SU-DHL-6 (cell line): Measurements from ENCODE around the gene CXCL3.

Source experiments
- H2AFZ ChIP-seq: fragments of 200-600 bp; sonication (generic); 2 replicates; pipeline ENCODE4 v1.6.1; 2014; ENCODE audit warnings: low read depth, mild to moderate bottlenecking, moderate library complexity, mixed read lengths, antibody characterized with exemption, low read length; ENCODE audit not compliant: severe bottlenecking
- H3F3A ChIP-seq: fragments of 200-600 bp; shearing (Covaris generic); 2 replicates; pipeline ENCODE4 v1.6.0; 2016; ENCODE audit warnings: antibody characterized with exemption, mild to moderate bottlenecking; ENCODE audit not compliant: insufficient read depth
- H3K27ac ChIP-seq: fragments of 200-600 bp; sonication (generic); 2 replicates; pipeline ENCODE4 v1.5.1; 2016; ENCODE audit warnings: low read depth, mild to moderate bottlenecking, low read length, moderate library complexity, mixed read lengths
- H3K27me3 ChIP-seq: fragments of 200-600 bp; sonication (generic), shearing (Covaris generic); 2 replicates; pipeline ENCODE4 v1.6.0; 2014; ENCODE audit warnings: mild to moderate bottlenecking, low read length
- H3K36me3 ChIP-seq: fragments of 200-600 bp; sonication (generic); 2 replicates; pipeline ENCODE4 v1.6.1; 2014; ENCODE audit warnings: mild to moderate bottlenecking, low read length, mixed read lengths
- H3K4me2 ChIP-seq: fragments of 300-600, 200-600 bp; shearing (Covaris generic), sonication (generic); 2 replicates; pipeline ENCODE4 v1.6.0; 2014; ENCODE audit warnings: low read length, low read depth, mild to moderate bottlenecking; ENCODE audit not compliant: poor library complexity, severe bottlenecking
- H3K4me3 ChIP-seq: fragments of 200-600 bp; sonication (generic); 2 replicates; pipeline ENCODE4 v1.5.1; 2014; ENCODE audit warnings: antibody characterized with exemption, low read length, mild to moderate bottlenecking, mixed read lengths; ENCODE audit not compliant: insufficient read depth, poor library complexity, severe bottlenecking
- H3K79me2 ChIP-seq: fragments of 200-600 bp; sonication (generic); 2 replicates; pipeline ENCODE4 v1.6.1; 2014; ENCODE audit warnings: mild to moderate bottlenecking, low read length, moderate library complexity; ENCODE audit not compliant: insufficient read depth
- H3K9ac ChIP-seq: fragments of 200-600 bp; sonication (generic); 2 replicates; pipeline ENCODE4 v1.7.0; 2014; ENCODE audit warnings: mild to moderate bottlenecking, low read length
- H3K9me2 ChIP-seq: fragments of 200-600 bp; sonication (generic); replicated peaks from 2 replicates; pipeline ENCODE4 v1.6.1; 2014; ENCODE audit warnings: low read length; ENCODE audit not compliant: insufficient read depth
- H3K9me3 ChIP-seq: fragments of 200-600 bp; sonication (generic); 2 replicates; pipeline ENCODE4 v1.6.1; 2014; ENCODE audit warnings: low read length, mixed read lengths; ENCODE audit not compliant: insufficient read depth
- H4K20me1 ChIP-seq: fragments of 200-600 bp; sonication (generic); 2 replicates; pipeline ENCODE4 v1.6.1; 2014; ENCODE audit warnings: low read depth, mild to moderate bottlenecking, antibody characterized with exemption, low read length, moderate library complexity, mixed read lengths
- CTCF ChIP-seq: fragments of 200-600 bp; sonication (generic); IDR thresholded peaks from one replicate; pipeline ENCODE4 v1.5.1; 2017; ENCODE audit warnings: antibody characterized with exemption, mild to moderate bottlenecking, low read length, moderate library complexity; ENCODE audit not compliant: insufficient read depth, poor library complexity, severe bottlenecking
- EZH2phosphoT487 ChIP-seq: fragments of 200-600 bp; sonication (generic), shearing (Covaris generic); conservative IDR thresholded peaks from 2 replicates; pipeline ENCODE4 v1.6.1; 2018; ENCODE audit warnings: mild to moderate bottlenecking, antibody characterized with exemption, low read length, moderate library complexity, mixed read lengths

Gene CXCL3

DNA sequence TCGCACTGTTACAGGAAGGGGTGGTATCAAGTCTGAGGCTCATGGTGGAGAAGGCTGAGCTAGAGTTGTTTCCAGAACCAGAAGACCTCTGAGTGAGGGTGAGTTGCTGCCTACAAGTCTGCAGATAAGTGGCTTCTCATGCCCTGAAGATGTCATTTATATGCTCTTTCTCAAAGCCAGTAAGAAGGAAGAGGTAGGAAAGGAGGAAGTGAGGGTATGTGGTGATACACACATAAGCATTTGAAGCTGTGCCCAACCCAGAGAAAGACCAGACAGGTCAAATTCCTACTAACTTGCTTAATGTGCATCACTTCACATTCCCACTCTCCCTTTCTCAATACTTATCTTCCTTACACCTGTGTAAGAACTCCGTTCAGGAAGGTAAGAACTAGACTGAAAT, 50.4 kb downstream of the CXCL3 start, which contains the start of gene PPBP:
Gene PPBP (minus strand): TSS at position 130 of the 400 bp plus-strand sequence. CDS start 87 bp downstream, at position 43.
- H3K9ac ChIP-seq = no peak within 1 kb of the TSS
- H3K79me2 ChIP-seq = no peaks in the 10 kb centered on the region
- no peaks in the 10 kb centered on the region for H3K9me3 ChIP-seq
- TF ChIP-seq CTCF = no peak
- no peak for TF ChIP-seq EZH2phosphoT487
- H3F3A ChIP-seq = no peaks in the 10 kb centered on the region
- no peaks in the 10 kb centered on the region for H3K36me3 ChIP-seq
- H3K4me3 ChIP-seq = no peak within 1 kb of the TSS
- H4K20me1 ChIP-seq = no peaks in the 10 kb centered on the region
- no peaks in the 10 kb centered on the region for H3K27me3 ChIP-seq
- H3K4me2 ChIP-seq = no peak within 1 kb of the TSS
- H3K9me2 ChIP-seq = no peaks in the 10 kb centered on the region
- no peak within 1 kb of the TSS for H3K27ac ChIP-seq
- no peak within 1 kb of the TSS for H2AFZ ChIP-seq
